HL-60 (cell line): ENCODE measurements around the gene AP5M1.

Experiments
- DNase-seq, 2 experiments: peaks; one replicate each; pipeline ENCODE4 v3.0.0-alpha.2; 2010 to 2020; ENCODE audit warnings: low read depth in 1 of 2, low spot score in 1 of 2
- H3K27ac ChIP-seq: fragments of 250-450 bp; sonication (Bioruptor Pico); replicated peaks from 2 replicates; pipeline ENCODE4 v1.5.1; 2020; ENCODE audit warnings: mild to moderate bottlenecking, moderate library complexity
- H3K27me3 ChIP-seq: fragments of 250-450 bp; sonication (Bioruptor Pico); 2 replicates; pipeline ENCODE4 v1.5.1; 2021; ENCODE audit warnings: mild to moderate bottlenecking, moderate library complexity; ENCODE audit not compliant: insufficient read depth, poor library complexity, severe bottlenecking
- H3K4me3 ChIP-seq: replicated peaks from 2 replicates; pipeline ENCODE4 v1.5.1; 2011; ENCODE audit warnings: mild to moderate bottlenecking, control low read depth, low read length; ENCODE audit not compliant: insufficient read depth
- CTCF ChIP-seq: IDR thresholded peaks from one replicate; pipeline ENCODE4 v1.5.1; 2011; ENCODE audit warnings: low read length, control low read depth, inconsistent platforms; ENCODE audit not compliant: insufficient read depth
- GABPA ChIP-seq: IDR thresholded peaks from 2 replicates; pipeline ENCODE4 v1.6.1; 2012; ENCODE audit warnings: low read depth
- POLR2AphosphoS5 ChIP-seq: IDR thresholded peaks from 2 replicates; pipeline ENCODE4 v1.6.1; 2012; ENCODE audit warnings: low read depth
- SPI1 ChIP-seq: IDR thresholded peaks from 2 replicates; pipeline ENCODE4 v1.6.1; 2012; ENCODE audit warnings: low read depth, mild to moderate bottlenecking, borderline replicate concordance
- TF ChIP-seq, protein P1 (sequence below): IDR thresholded peaks from 2 replicates; pipeline ENCODE4 v1.6.1; 2012; ENCODE audit warnings: low read depth; ENCODE audit not compliant: insufficient replicate concordance

The AP5M1 gene

GRCh38 chr14:57275023-57275664, 6.4 kb downstream of the AP5M1 start:
- TF ChIP-seq GABPA (no peak), SPI1 (no peak), POLR2AphosphoS5 (no peak), CTCF (no peak)
- TF ChIP-seq, protein P1, sequence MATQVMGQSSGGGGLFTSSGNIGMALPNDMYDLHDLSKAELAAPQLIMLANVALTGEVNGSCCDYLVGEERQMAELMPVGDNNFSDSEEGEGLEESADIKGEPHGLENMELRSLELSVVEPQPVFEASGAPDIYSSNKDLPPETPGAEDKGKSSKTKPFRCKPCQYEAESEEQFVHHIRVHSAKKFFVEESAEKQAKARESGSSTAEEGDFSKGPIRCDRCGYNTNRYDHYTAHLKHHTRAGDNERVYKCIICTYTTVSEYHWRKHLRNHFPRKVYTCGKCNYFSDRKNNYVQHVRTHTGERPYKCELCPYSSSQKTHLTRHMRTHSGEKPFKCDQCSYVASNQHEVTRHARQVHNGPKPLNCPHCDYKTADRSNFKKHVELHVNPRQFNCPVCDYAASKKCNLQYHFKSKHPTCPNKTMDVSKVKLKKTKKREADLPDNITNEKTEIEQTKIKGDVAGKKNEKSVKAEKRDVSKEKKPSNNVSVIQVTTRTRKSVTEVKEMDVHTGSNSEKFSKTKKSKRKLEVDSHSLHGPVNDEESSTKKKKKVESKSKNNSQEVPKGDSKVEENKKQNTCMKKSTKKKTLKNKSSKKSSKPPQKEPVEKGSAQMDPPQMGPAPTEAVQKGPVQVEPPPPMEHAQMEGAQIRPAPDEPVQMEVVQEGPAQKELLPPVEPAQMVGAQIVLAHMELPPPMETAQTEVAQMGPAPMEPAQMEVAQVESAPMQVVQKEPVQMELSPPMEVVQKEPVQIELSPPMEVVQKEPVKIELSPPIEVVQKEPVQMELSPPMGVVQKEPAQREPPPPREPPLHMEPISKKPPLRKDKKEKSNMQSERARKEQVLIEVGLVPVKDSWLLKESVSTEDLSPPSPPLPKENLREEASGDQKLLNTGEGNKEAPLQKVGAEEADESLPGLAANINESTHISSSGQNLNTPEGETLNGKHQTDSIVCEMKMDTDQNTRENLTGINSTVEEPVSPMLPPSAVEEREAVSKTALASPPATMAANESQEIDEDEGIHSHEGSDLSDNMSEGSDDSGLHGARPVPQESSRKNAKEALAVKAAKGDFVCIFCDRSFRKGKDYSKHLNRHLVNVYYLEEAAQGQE, result no peak
- no peak for DNase-seq

GRCh38 chr14:57277062-57277461, 8.3 kb downstream of the AP5M1 start:
- no peak overlapping the region for H3K27ac ChIP-seq
- no peaks in the 10 kb centered on the region for H3K27me3 ChIP-seq
- DNase-seq, result no peak
- H3K4me3 ChIP-seq, result no peak overlapping the region
- TF ChIP-seq, protein P1, result no peak
- TF ChIP-seq CTCF (no peak), POLR2AphosphoS5 (no peak), SPI1 (no peak), GABPA (no peak)

More at GRCh38 chr14:57275023-57275664, 6.4 kb downstream of the AP5M1 start:
- Histone ChIP-seq H3K4me3 (no peak overlapping the region), H3K27me3 (no peaks in the 10 kb centered on the region), H3K27ac (no peak overlapping the region)

DNA sequence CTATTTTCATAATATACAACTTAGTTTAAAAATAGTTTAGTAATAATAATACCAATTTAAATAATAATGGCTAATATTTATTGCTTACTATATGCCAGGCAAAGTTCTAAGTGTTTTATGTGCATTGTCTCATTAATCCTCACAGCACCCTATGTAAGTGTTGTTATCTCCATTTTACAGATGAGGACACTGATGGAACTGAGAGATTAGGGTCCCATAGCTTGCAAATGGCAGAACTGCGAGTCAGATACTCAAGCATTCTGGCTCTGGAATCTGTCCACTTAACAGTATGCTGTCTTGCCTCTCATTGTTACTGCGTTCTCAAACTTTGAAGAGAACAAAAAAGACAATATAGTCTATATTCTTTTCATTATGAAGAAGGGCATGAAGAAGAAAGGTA, 19.0 kb downstream of the AP5M1 start:
- H3K4me3 ChIP-seq, result no peak overlapping the region
- no peaks in the 10 kb centered on the region for H3K27me3 ChIP-seq
- DNase-seq, result no peak
- TF ChIP-seq CTCF, result no peak
- TF ChIP-seq GABPA, result no peak
- TF ChIP-seq, protein P1, result no peak
- TF ChIP-seq SPI1, result no peak
- no peak for TF ChIP-seq POLR2AphosphoS5
- H3K27ac ChIP-seq, result no peak overlapping the region
